ENCODE measurements around the gene LTBP1.

DNA sequence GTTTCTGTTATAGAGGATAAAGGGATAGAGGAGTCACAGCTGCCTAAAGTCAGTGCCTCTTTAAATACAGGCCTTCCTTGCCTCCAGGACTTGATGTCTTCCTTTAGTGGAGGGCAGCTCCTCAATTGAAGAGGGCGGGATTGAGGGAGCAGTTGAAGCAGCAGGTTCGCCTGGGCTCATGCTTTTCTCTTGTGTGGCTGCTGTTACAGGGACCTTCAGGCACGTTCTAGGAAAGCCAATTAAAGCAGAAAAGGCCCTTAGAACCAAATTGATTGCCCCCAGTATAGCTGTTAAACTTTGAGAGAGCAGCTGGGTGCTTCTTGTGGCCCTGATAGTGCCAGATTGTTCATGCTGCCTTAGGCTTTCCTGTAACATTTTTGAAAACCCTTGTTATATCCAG is 42.0 kb upstream of the LTBP1 start:
- TF ChIP-seq, protein P1, sequence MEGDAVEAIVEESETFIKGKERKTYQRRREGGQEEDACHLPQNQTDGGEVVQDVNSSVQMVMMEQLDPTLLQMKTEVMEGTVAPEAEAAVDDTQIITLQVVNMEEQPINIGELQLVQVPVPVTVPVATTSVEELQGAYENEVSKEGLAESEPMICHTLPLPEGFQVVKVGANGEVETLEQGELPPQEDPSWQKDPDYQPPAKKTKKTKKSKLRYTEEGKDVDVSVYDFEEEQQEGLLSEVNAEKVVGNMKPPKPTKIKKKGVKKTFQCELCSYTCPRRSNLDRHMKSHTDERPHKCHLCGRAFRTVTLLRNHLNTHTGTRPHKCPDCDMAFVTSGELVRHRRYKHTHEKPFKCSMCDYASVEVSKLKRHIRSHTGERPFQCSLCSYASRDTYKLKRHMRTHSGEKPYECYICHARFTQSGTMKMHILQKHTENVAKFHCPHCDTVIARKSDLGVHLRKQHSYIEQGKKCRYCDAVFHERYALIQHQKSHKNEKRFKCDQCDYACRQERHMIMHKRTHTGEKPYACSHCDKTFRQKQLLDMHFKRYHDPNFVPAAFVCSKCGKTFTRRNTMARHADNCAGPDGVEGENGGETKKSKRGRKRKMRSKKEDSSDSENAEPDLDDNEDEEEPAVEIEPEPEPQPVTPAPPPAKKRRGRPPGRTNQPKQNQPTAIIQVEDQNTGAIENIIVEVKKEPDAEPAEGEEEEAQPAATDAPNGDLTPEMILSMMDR (conservative IDR thresholded peaks at IDR 0.05 in 1 of 2, IDR thresholded peaks at IDR 0.05 in 1 of 2; ENCODE audit: extremely low read depth in 1 of 2, insufficient read depth in 1 of 2, low read depth in 1 of 2, low read length in 2 of 2): no peak
- TF ChIP-seq EZH2 (IDR thresholded peaks at IDR 0.05; ENCODE audit: borderline replicate concordance, low read length): no peak
